ENCODE measurements around the gene CEP41. TPM values are rescaled to one million over a fixed set of nuclear protein-coding genes. Genes with fewer than 3 reads are reported as not detected.
A peak's percentile ranks its signal among the peaks of the same experiment; 100 is the strongest.

Gene CEP41
- total and polyA plus RNA-seq, 5 experiments from 2014 or later, result 23.8 to 74.5 (median 54.8) TPM

DNA sequence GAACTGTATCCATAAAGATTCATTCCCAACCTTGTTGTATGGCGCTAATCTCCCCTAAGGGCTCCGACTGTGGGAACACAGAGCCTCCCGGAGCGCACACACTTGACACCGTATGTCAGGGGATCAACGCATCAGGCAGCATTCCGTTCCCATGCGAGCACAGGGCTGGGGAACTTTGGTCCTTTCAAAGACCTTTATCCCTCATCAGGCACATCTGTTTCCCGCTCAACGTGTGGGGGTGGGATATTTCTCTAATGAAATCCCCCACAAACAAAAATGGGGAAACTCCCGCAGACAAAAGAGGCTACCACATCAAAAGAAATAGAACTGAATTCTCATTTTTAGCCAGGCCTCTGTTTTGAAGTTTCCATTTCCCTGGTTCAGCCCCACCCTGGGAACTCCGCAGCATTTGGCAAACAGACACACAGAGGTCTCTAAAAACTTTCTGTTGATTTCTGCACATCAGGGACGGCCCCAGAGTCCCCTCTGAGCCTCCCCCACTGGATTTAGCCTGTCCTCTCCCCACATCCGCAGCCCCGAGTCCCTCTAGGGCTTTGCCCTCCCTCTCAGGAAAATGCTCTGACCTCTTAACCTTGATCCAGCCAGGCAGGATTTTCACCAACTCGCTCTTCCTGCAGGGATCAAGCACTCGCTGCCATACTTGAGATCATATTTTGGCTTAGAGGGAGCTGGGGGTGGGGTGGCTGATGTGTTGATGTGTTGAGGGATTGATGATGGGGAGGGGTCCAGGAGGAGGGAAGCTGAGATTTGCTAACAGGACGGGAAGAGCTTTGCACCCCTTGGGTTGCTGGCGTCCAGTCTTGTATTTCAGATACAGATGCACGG lies 89.6 kb downstream of the CEP41 start:
- Mint-ChIP-seq H3K27ac (peak overlapping the region in 2 of 10 donors; percentile 58 to 74), H3K9me3 (no peaks in the 10 kb centered on the region), H3K4me1 (peaks cover 0 to 28% (median 6%) of the 10 kb centered on the region in 4 donors), H3K27me3 (peaks cover 0 to 2% (median 0%) of the 10 kb centered on the region in 5 donors), H3K36me3 (no peaks in the 10 kb centered on the region), H3K4me3 (peak overlapping the region in 1 of 10 donors; percentile 10)
- POLR2A ChIA-PET, result no interaction called here
- no peak for ATAC-seq
- no peak for DNase-seq

DNA sequence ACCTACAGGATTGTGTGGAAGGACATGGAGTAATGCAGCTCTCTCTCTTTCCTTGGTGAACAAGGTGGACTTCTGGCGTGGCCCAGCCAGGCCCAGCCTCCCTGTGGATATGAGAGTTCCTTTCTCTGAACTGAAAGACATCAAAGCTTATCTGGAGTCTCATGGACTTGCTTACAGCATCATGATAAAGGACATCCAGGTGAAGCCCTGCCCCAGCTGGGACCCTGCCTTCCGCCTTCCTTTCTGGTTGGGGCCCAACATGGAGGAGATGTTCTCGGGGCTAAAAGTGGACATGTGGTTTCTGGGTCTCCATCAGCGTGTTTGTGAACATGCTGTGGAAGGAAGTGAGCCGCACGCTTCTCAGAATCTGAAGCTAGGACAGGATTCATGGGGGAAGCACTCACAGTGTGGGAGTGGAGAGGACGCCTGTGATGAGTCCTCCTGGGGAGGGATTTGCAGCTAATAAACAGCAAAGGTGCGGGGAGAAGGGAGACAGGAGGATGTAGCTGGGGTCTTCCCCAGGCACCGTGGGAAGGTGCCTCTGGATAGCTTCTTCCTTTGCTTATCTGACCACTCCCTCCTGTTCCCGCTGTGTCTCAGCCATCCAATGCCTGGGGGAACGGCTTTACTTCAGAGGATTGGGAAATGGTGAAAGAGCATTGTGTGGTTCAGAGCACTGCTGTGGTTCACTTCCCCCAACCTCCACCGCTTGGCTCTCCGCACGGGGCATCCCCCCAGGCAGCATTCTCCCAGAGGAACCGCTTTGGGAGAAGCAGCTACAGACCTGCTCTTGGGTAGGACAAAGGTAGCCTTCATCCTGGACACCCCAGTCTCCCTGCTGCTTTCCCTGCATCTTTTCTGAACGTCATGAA lies 90.7 kb downstream of the CEP41 start:
- no peak for DNase-seq
- peaks cover 0 to 2% (median 0%) of the 10 kb centered on the region in 5 donors for H3K27me3 Mint-ChIP-seq

DNA sequence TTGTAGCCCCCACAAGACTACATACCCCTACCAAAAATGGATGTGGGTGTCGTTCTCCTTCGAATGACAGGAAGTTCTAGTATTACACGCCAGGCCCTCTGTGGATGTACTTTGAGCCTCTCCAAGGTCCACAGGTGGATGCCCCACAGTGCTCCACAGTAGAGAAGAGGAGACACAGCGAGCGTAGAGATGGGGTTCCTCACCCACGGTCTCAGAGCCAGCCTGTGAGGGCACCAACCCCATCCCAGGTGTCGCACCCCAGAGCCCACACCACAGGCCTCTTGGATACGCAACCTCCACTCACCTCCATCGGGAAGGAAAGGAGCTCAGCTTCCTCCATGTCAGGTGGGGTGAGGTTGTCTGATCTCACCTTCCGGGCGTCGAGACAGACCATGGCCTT lies 93.9 kb downstream of the CEP41 start:
- Mint-ChIP-seq H3K36me3 (no peaks in the 10 kb centered on the region), H3K27ac (no peak overlapping the region), H3K9me3 (no peaks in the 10 kb centered on the region), H3K4me3 (no peak overlapping the region), H3K27me3 (no peaks in the 10 kb centered on the region), H3K4me1 (peaks cover 0 to 21% (median 5%) of the 10 kb centered on the region in 4 donors)
- DNase-seq, result no peak
- POLR2A ChIA-PET, result no interaction called here
- no peak for ATAC-seq

More for the DNA sequence above, 90.7 kb downstream of the CEP41 start:
- no peak for ATAC-seq
- POLR2A ChIA-PET, result no interaction called here
- Mint-ChIP-seq H3K27ac (no peak overlapping the region), H3K4me3 (no peak overlapping the region), H3K9me3 (no peaks in the 10 kb centered on the region), H3K4me1 (peaks cover 0 to 28% (median 6%) of the 10 kb centered on the region in 4 donors), H3K36me3 (no peaks in the 10 kb centered on the region)

DNA sequence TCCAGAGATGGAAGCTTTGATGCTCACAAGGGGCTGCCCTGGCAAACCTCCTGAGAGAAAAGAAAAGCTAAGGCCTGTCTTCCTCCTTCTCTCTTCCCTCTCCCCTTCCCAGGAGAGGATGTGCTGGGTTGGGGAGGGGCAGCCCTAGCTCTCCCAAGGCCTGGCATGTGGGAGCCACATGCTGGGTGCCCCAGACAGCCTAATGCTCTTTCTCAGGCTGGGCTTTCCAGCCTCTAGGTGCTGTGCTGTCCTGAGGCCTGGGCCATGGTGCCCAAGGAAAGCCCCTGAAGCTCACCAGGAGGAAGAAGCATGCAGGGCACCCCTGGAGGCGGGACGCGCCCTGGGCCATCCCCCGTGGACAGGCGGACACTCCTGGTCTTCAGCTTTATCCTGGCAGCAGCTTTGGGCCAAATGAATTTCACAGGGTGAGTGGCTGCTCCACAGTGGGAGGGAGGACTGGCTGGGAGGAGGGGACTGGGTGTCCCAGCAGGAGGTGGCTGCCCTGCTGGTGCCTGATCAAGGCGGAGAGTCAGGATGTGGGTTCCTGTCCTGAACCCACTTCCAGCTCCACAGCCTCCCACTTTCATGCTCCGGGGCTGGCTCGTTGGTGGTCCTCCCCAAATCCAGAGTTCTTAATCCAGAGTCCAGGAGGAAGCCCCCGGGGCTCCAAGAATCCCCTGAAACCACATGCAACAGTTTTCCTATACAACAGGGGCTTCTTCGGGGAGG lies 94.5 kb downstream of the CEP41 start:
- H3K27ac Mint-ChIP-seq, result no peak overlapping the region
- peaks cover 0 to 15% (median 3%) of the 10 kb centered on the region in 4 donors for H3K4me1 Mint-ChIP-seq
- ATAC-seq (no peak), DNase-seq (no peak)
- H3K4me3 Mint-ChIP-seq, result no peak overlapping the region
- H3K9me3 Mint-ChIP-seq, result peaks cover 0 to 4% (median 0%) of the 10 kb centered on the region in 9 donors
- no peaks in the 10 kb centered on the region for H3K36me3 Mint-ChIP-seq
- POLR2A ChIA-PET, result interaction anchor here (0.6 kb wide), 1 partner anchor 9 kb away, joined by 4 read pairs; no protein-coding TSS in a partner anchor
- H3K27me3 Mint-ChIP-seq, result no peaks in the 10 kb centered on the region

DNA sequence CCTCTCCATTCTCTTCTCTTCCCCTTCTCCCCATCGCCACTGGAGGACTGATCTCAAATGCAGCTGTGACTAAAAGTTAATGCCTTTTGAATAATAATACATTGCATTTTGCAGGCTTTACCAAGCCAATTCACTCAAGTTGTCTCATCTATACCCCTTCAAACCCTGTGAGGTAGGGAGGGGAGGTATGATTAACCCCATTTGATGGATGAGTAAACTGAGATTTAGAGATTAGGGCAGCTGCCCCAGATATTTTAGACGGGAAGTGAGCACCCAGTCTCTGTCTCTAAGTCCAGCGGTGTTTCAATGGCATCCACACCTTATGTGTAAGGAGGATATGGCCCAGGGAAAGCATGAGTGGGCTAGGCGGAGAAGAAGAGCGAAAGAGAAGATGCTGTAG lies 95.1 kb downstream of the CEP41 start:
- ATAC-seq, result no peak

DNA sequence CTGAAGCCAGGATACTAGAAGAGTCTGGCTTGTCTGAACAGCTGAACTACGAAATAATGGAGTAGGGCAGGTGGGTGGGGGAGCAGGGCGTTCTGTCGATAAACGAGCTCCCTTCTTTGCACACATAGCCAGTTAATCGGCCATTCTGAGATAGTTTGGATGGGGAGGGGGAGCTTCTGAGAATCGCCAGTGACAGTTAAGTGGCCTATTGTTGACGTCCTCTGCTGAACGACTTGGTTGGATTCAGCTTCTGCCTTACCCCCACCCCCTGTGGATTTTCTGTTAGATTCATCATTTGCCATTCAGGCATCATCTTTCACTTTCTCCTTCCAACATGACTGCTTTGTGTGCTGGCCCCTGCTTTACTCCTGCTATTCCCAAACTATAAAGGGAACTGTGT lies 95.7 kb downstream of the CEP41 start:
- Mint-ChIP-seq H3K27ac (peak overlapping the region in 1 of 10 donors; percentile 63), H3K9me3 (peaks cover 0 to 4% (median 0%) of the 10 kb centered on the region in 9 donors), H3K36me3 (no peaks in the 10 kb centered on the region), H3K4me1 (peaks cover 0 to 3% (median 1%) of the 10 kb centered on the region in 4 donors), H3K27me3 (no peaks in the 10 kb centered on the region), H3K4me3 (no peak overlapping the region)
- ATAC-seq (no peak), DNase-seq (no peak)
- POLR2A ChIA-PET, result no interaction called here

More for the DNA sequence above, 95.1 kb downstream of the CEP41 start:
- Mint-ChIP-seq H3K4me1 (peaks cover 0 to 9% (median 2%) of the 10 kb centered on the region in 4 donors), H3K4me3 (no peak overlapping the region), H3K36me3 (no peaks in the 10 kb centered on the region), H3K9me3 (peaks cover 0 to 4% (median 0%) of the 10 kb centered on the region in 9 donors), H3K27me3 (no peaks in the 10 kb centered on the region), H3K27ac (no peak overlapping the region)
- DNase-seq, result no peak
- POLR2A ChIA-PET, result interaction anchor here (0.6 kb wide), 1 partner anchor 9 kb away, joined by 4 read pairs; no protein-coding TSS in a partner anchor

DNA sequence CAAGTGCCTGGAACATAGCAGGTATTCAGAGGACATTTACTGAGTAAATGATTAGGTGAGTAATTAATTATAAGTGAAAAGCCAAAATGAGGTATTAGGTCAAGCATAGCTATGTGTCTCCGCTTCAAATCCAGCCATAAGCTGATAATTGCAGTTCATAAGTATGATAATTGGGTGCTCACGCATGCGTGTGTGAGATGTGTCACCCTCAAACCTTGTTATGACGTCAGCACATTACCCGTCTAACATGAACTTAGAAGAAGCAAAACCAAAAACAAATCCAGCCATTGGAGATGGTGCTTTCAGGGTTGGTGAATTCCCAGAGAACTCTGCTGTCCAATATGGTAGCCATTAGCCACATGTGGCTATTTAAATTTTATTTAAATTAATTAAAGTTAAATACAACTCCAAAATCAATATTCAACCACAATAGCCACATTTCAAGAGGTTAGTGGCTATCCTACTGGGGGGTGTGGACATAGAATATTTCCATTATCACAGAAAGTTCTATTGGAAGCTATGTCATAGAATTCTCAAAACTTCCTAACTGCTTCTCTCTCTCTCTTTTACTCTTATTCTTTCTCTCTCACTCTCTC lies 96.4 kb downstream of the CEP41 start, which contains the start of gene CPA5:
Gene CPA5 (plus strand): TSS at position 546 of the 596 bp plus-strand sequence. CDS start 1,670 bp downstream, outside the sequence.
- ATAC-seq, result no peak
- H3K4me3 Mint-ChIP-seq, result no peak within 1 kb of the TSS
- no peaks in the 10 kb centered on the region for H3K4me1 Mint-ChIP-seq
- H3K9me3 Mint-ChIP-seq, result peaks cover 0 to 4% (median 0%) of the 10 kb centered on the region in 9 donors
- no peaks in the 10 kb centered on the region for H3K36me3 Mint-ChIP-seq
- POLR2A ChIA-PET, result no interaction called here
- H3K27me3 Mint-ChIP-seq, result no peaks in the 10 kb centered on the region
- DNase-seq, result no peak
- H3K27ac Mint-ChIP-seq, result peak within 1 kb of the TSS in 1 of 10 donors; percentile 63

Other genes with a start within 250 kb of the CEP41 start
- 10 to 100 TPM; 36.9 to 37.6 TPM for gene TMEM209, start 235.6 kb downstream of the CEP41 start, total RNA-seq
- gene TMEM209, start 235.6 kb downstream of the CEP41 start, polyA plus RNA-seq, result 10 to 100 TPM; 40.8 to 44.3 (median 43.2) TPM
- gene SSMEM1, start 233.2 kb downstream of the CEP41 start, total RNA-seq, result not detected
- not detected for gene SSMEM1, start 233.2 kb downstream of the CEP41 start, polyA plus RNA-seq
- gene CPA2, start 174.2 kb downstream of the CEP41 start, total RNA-seq, result not detected
- not detected for gene CPA2, start 174.2 kb downstream of the CEP41 start, polyA plus RNA-seq
- not detected for gene CPA4, start 147.9 kb downstream of the CEP41 start, total RNA-seq
- not detected for gene CPA4, start 147.9 kb downstream of the CEP41 start, polyA plus RNA-seq
- 10 to 100 TPM in 1 of 2 experiments, 1 to 10 TPM in 1; 9.4 to 14.7 TPM for gene CPA5, start 96.2 kb downstream of the CEP41 start, total RNA-seq
- gene CPA5, start 96.2 kb downstream of the CEP41 start, polyA plus RNA-seq, result 100 to 1,000 TPM in 1 of 3 donors, 10 to 100 TPM in 2; 56.8 to 159 (median 69.2) TPM
- gene CPA1, start 60.5 kb downstream of the CEP41 start, total RNA-seq, result not detected
- gene CPA1, start 60.5 kb downstream of the CEP41 start, polyA plus RNA-seq, result under 1 TPM in 1 of 3 donors, not detected in 2; 0.26 TPM
- 10 to 100 TPM; 15.9 to 16.1 TPM for gene MEST, start 51.1 kb upstream of the CEP41 start, total RNA-seq
- gene MEST, start 51.1 kb upstream of the CEP41 start, polyA plus RNA-seq, result 10 to 100 TPM; 27.6 to 57.4 (median 44.6) TPM
- 10 to 100 TPM; 11.5 to 11.9 TPM for gene COPG2, start 227.7 kb upstream of the CEP41 start, total RNA-seq
- 1 to 10 TPM; 1.9 to 6.5 (median 3.0) TPM for gene COPG2, start 227.7 kb upstream of the CEP41 start, polyA plus RNA-seq
- gene TSGA13, start 245.5 kb upstream of the CEP41 start, total RNA-seq, result not detected
- not detected for gene TSGA13, start 245.5 kb upstream of the CEP41 start, polyA plus RNA-seq

Measured in naive thymus-derived CD8-positive, alpha-beta T cell (primary cell).